ENCODE measurements around the gene PFDN6.

Gene PFDN6

GRCh38 chr6:33339193-33339592 is 49.8 kb downstream of the PFDN6 start:
- no peak for ATAC-seq
- TF ChIP-seq GLIS3 (CRISPR knock-in tag; IDR thresholded peaks at IDR 0.05) (no peak), TCF4 (CRISPR knock-in tag; IDR thresholded peaks at IDR 0.05; ENCODE audit: borderline replicate concordance) (no peak), ZNF70 (CRISPR knock-in tag; IDR thresholded peaks at IDR 0.05) (no peak), SNAI2 (CRISPR knock-in tag; IDR thresholded peaks at IDR 0.05) (no peak), ZFP30 (CRISPR knock-in tag; IDR thresholded peaks at IDR 0.05) (no peak), ZNF8 (CRISPR knock-in tag; IDR thresholded peaks at IDR 0.05) (no peak), POU6F1 (CRISPR knock-in tag; IDR thresholded peaks at IDR 0.05; ENCODE audit: borderline replicate concordance, low read depth) (no peak), TSHZ2 (CRISPR knock-in tag; IDR thresholded peaks at IDR 0.05) (no peak), ZFP3 (CRISPR knock-in tag; IDR thresholded peaks at IDR 0.05) (no peak), CSDC2 (CRISPR knock-in tag; IDR thresholded peaks at IDR 0.05) (no peak), OSR1 (CRISPR knock-in tag; IDR thresholded peaks at IDR 0.05) (no peak)
